Measurements from ENCODE around the gene LRBA.
"Not testable (repeated sequence)": the region's sequence is repeated elsewhere in the genome, so short reads cannot be mapped to it uniquely, and the experiment has no call there.

LRBA gene

GRCh38 chr4:150789864-150790263 is 225.2 kb downstream of the LRBA start:
- no peak for DNase-seq

- no peak for DNase-seq
These were observed 230.1 kb downstream of the LRBA start for GRCh38 chr4:150784939-150785338.

GRCh38 chr4:150784305-150784704 is 230.8 kb downstream of the LRBA start:
- no peak for DNase-seq

GRCh38 chr4:150782921-150783320 is 232.2 kb downstream of the LRBA start:
- no peak for DNase-seq

- DNase-seq = no peak
These were observed 232.8 kb downstream of the LRBA start for GRCh38 chr4:150782311-150782710.

- no peak for DNase-seq
These were observed 233.9 kb downstream of the LRBA start for GRCh38 chr4:150781191-150781590.

GRCh38 chr4:150779707-150780106 is 235.4 kb downstream of the LRBA start:
- no peak for DNase-seq

- DNase-seq = no peak
These were observed 241.2 kb downstream of the LRBA start for GRCh38 chr4:150773729-150774449.

- no peak for DNase-seq
These were observed 242.1 kb downstream of the LRBA start for GRCh38 chr4:150773032-150773431.

- DNase-seq = no peak
These were observed 243.7 kb downstream of the LRBA start for GRCh38 chr4:150771382-150771781.

GRCh38 chr4:150769845-150770244 is 245.2 kb downstream of the LRBA start:
- DNase-seq = no peak

- no peak for DNase-seq
These were observed 245.8 kb downstream of the LRBA start for GRCh38 chr4:150769248-150769647.

- no peak for DNase-seq
These were observed 246.6 kb downstream of the LRBA start for GRCh38 chr4:150768497-150768896.

GRCh38 chr4:150765216-150765615 is 249.9 kb downstream of the LRBA start:
- DNase-seq = no peak

GRCh38 chr4:150751648-150752047 is 263.4 kb downstream of the LRBA start:
- no peak for DNase-seq

- no peak for DNase-seq
These were observed 264.3 kb downstream of the LRBA start for GRCh38 chr4:150750824-150751223.

- DNase-seq = no peak
These were observed 268.9 kb downstream of the LRBA start for GRCh38 chr4:150746156-150746555.

- DNase-seq = no peak
These were observed 270.5 kb downstream of the LRBA start for GRCh38 chr4:150744570-150744969.

- DNase-seq = no peak
These were observed 271.3 kb downstream of the LRBA start for GRCh38 chr4:150743564-150744342.

GRCh38 chr4:150742930-150743329 is 272.2 kb downstream of the LRBA start:
- DNase-seq = not testable (repeated sequence)

- DNase-seq = no peak
These were observed 275.5 kb downstream of the LRBA start for GRCh38 chr4:150739591-150739990.

GRCh38 chr4:150725957-150726523 is 289.0 kb downstream of the LRBA start:
- DNase-seq = no peak

GRCh38 chr4:150723727-150724411 is 291.2 kb downstream of the LRBA start:
- DNase-seq = no peak
